RKO (cell line): ENCODE results near the gene RUNX2.
"Not testable (repeated sequence)": the region's sequence is repeated elsewhere in the genome, so short reads cannot be mapped to it uniquely, and the experiment has no call there.

Source experiments
- DNase-seq: peaks from one replicate; pipeline ENCODE4 v3.0.0-alpha.2; 2016; ENCODE audit warnings: low spot score

RUNX2 gene

DNA sequence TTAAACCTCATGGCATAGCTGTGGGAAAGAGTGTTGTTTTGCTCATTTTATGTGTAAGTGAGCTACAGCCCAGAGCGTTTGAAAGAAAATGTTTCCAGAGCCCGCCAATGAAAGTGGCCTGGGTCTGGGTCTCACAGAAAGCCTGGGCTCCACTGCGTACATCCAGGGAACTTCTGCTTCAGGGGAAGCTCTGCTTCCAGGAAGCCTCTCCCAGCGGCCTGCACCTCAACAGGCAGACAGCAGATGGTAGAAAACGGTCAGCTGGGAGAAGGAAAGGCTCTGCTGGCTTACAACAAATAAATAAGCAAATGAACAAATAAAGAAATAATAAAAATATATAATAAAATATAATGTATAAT is 320.1 kb downstream of the RUNX2 start:
- DNase-seq = no peak

DNA sequence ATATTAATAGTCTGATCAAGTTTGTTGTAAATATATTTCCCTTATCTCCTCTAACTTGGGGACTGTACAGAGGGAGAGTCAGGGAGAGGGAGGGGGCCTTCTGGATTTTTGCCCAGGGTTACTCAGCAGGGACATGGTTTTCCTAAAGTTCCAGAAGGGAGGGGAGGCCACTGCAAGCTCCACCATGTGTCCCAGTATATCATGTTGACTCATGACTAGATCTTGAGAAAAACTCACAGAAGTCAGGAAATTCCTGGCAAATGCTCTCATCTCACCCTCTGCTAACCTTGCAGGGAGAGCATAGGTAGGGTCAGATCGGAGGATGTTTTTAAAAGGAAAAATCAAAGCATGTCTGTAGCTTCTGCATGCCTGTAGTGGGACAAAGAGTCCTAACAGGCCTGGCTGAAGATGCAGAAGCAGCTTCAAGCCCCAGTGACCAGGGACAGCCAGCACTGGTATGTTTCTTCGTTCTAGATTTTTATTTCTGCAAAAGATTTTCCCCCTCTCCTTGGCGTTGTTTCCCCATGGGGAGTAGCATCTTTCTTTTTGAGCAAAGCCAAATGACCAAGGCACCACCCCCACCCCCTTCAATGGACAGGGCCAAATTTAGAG is 322.5 kb downstream of the RUNX2 start:
- peak; percentile 71 for DNase-seq

DNA sequence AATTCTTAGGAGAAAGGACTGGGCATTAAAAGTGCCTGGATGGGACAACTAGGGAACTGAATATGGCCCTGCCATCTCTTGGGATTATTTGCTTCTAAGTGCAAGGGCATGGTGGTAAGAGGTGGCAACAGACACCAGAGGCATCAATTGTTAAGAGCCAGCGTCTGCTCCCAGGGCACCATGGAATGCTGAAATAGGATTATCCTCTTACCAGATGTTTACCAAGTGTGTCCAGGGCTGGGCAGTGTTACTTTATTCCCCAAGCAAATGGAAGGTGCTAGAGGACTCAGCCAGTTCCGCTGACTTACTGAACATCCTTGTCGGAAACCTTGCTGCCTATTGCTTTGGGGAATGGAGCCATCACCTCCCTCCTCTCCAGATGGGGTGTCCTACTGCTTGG is 323.2 kb downstream of the RUNX2 start:
- no peak for DNase-seq

DNA sequence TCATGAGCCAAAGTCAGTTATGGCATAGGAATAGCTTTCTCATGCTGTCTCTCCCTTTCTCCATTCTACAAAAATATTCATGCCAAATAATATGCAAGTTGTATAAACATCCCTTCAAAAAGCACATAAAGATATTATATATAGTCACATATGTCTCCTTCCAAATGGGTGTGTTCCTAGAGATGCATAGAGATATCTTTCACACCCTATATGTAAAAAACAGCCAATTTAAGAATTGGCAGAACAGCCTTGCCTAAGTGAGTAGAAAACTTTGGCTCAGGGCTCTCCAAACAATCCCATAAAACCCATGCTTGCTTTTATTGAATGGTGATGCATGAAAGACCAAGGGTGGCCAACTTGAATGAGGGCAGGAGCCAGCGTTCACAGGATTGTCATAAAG is 324.3 kb downstream of the RUNX2 start:
- DNase-seq = no peak

DNA sequence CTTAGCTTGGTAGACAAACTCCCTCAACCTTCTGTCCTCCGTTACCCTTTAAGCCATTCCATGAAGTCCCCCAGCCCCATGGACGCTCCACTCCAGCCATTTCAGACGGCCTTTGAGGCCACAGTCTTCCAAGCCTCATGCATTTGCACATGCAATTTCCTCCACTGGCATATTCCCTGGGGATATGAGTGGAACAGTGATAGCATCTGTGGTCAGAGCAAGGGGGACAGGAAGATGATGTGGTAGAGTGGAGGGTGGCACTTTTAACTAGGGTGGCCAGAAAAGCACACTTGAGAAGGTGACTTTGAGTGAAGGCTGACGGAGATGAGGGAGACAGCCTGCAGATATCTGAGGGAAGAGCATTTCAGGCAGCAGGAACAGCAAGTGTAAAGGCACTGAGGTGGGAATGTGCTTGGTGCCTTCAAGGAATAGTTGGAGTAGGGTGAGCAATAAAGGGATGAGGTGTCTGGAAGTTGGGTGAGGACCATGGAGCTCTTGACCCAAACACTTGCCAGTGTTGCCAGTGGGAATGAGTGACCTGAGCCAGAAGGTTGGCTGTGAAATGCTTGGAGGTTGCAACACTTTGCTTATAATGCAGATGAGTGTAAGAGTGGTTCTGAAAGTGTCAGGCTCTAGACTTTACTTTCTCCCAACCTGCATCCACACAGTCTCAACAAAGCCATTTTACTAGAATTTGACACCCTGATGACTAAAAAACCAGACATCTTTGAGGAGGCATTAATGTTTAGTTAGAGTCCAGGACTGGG is 325.2 kb downstream of the RUNX2 start:
- DNase-seq = no peak

DNA sequence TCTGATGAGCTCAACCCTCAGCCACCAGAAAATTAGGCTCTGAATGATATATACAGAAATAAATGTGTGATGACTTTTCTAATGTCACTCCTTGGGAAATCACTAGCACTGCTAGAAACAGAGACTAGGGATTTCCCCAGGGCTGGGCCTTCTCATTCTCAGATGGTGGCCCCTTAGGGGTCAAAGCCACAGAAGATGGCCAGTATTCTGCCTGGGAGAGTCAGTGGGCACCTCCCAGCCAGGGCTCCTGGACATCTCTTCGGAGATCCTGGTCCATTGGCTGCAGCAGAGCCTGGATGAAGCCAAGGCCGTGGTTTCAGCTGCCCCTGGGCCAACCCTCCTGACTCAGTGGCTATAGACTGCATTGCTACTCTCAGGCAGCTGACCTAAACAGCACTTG is 326.5 kb downstream of the RUNX2 start:
- DNase-seq = no peak

DNA sequence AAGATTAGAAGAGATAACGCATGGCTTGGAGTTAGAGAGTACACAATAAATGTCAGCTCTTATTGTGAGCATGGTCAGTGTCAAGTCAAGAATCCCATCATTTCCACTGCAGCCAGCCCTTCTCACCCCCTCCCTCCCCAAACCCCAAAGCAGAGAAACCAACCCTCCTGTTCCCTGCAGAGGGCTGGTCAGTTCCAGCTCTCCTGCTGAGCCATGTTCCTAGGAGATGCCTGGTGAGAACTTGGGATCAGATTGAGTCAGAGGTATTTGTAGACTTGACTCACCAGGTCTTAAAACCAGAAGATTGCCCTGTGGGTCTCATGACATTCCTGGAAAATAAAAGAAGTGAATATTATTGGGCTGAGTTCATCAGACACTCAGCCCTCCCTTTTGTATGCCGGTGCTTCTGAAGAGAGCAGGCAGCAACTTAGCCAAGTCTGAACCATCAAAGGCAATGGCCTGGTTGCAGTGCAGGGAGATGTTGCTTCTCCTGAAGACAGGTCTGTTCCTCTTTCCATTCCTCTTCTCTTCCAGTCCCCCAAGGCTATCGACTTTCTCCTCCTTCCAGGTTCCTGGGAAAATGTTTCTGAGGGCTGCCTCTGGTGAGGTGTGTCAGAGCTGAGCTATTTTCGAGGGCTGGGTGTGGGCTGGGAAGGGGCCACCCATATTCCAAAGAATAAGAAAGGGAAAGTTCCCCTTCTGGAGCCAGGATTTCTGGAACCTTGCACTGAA is 327.8 kb downstream of the RUNX2 start:
- peak; percentile 95 for DNase-seq

DNA sequence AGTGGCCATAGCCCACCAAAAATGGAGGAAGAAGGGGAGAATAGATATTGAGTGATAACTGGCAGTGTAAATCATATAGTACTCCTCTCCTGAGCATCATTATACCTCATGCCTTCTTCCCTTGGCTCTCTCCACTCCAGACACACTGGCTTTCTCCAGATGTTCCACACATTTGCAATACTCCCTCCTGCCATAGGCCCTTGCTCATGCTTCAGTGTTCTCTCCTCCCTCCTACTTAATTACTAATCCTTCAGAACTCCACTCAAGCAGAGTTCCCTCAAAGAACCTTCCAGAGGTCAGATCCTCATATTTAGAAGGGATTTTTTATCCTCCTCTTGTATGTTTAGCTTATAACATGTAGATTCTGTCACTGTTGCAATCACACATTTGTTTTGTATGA is 329.1 kb downstream of the RUNX2 start:
- DNase-seq = no peak

DNA sequence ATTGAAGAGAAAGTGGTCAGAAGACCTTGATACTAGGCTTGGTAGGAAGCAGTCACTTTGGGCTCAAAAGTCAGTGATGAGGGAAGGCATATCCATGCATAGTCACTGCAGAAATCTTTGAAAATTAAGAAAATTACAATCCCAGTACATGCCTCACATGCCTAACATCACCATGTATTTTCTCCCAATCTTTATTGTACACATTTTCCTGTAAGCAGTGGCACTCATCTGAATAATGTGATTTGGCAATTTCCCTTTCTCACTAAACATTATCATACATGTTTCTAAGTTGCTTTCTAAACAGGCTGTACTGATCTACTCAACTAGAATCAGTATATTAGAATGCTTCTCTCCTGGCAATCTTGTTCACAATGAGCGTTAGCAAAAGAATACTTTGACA is 330.3 kb downstream of the RUNX2 start:
- no peak for DNase-seq

DNA sequence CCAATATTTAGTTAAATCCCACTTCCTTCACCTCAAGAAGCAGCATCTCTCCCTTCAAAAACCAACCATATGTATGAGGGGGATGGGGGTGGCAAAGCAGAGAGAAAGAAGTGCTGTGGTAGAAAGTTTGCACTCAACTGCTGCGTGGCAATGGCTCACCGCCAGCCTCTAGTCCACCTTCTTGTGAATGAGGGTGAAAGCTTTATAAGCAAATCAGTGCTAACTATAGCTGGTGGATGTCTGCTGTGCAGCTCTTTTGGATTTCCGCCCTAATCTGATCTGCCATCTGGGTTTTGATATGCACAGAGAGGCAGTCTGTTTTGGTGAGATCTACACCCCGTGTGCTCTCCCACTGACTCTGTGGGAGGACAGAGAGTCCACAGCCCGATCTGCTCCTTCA is 330.8 kb downstream of the RUNX2 start:
- DNase-seq = no peak

DNA sequence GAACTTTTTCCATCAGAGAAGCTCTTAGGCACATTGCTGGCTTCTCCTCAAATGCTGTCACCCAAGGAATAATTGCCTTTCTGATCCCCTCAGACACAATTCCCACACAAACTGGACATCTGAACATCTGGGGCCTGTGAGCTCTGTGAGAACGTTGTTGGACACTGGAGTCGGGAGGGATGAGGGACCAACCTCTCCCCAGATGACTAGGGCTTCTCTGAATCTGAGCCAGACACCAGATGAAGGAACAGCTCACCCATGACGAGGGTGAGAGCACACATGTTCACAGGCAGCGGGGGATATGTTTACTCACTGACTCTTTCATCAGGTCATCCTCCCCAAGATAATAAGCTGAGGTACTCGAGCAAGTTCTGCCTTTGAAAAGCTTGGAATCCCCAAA is 333.5 kb downstream of the RUNX2 start:
- DNase-seq = no peak

DNA sequence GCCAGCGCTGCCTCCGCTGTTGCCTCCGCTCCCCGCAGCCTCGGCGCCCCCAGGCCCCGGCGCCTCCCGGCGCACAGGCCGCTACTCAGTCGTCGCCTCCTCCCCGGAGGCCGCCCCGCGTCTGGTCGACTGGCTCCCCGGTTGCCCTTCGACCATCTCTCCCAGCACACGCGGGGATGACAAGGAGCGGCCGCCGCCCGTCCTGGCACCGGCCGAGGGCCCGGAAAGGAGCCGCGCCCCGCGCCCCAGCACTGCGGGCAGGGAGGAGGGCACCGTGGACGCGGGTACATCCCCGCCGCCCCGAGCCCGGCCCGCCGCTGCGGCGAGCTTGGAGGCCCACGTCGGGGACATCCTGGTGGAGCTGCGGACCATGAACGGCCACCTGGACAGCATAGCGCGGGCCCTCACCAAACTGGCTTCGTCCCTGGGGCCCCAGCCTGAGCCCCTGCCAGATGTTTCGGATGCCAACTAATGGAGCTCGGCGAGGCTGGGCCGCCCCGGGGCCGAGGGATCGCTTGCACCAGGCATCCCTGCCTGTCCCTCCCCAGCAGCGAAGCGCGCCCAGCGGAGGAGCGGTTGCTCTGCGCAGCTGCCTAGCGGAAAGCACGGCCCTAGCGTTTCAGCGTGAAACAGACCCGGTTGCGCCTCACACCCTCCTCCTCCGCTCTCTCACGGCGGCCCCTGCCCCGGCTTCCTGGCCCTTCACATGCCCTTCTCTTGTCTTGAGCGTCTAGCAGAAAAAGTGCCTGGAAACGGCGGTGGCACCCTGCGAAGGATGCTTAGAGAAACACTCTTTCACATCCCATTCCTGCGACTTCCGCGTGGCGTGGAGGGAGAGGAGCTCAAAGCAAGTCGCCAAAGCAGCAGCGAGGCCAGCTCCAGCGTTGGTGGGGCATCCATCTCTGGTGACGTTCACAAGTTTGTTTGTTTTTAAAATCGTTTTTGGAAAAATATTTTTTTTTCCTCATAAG is 335.4 kb downstream of the RUNX2 start:
- DNase-seq = no peak

DNA sequence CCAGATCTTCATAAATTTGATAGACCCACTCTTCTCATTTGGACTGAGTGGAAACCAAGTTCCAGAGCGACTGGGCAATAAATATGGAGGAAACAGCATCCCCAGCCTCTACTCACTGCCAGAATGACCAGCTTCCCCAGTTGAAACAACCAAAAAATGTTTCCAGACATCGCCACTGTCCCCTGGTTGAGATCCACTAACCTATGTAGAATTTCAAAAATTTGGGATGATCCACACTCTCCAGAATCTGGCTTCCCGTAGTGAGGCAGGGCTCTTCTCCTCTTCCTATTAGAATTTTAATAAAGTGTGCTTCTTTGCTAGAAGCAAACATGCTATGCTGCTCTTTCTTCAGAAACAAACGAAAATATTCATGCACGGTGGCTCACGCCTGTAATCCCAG is 336.6 kb downstream of the RUNX2 start:
- DNase-seq = no peak

DNA sequence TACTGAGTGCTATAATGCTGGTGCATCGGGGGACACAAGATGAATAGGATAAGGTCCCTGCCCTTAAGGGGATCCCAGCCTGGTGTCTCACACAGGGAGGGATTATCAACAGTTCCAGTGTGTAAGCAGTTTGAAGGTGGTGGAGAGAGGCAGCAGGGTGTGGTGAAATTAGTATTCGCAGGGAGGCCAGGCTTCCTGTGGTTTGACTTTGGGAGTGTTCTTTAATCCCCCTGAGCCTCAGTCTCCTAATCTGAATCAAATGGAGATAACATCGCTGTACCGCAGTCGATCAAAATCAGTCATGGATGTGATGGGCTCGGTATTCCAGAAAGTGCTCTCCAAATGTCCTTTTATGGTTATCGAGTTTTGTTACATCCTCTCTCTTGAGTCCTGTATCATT is 337.7 kb downstream of the RUNX2 start:
- no peak for DNase-seq

DNA sequence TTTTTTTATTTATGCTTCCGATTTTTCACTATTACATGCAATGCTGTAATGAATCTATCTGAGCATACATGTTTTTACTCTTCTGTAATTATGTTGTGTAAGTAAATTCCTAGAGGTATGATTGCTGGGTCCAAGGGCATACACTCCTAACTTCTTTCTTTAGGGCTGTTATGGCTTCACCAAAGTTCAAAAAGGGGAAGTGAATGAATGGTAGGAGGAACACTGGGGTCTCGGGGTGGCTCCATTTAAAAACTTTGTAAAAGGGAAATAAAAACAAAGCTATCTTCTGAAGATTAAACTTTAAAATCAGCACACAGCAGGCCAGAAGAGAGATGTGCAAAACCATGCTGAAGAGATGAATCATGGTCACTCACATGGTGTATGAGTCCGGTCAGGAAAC is 338.7 kb downstream of the RUNX2 start:
- DNase-seq = no peak

DNA sequence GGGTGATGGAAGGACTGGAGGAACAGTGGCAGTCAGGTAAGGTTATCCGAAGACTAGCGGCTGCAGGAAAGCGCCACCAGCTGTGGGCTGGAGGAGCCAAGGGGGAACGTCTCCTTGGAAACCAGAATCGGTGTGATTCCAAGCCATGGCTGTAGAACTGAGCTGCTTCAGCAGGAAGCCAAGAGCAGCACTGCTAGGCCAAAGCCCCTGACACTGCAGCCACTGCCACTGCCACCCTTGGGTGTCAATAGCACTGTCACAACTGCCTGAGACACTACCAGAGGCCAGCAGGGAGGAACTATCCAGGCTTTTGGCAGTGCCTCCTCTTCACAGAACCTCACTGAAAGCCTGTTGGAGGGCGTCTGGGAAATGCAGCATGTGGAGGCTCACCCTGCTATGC is 339.2 kb downstream of the RUNX2 start:
- DNase-seq = no peak

DNA sequence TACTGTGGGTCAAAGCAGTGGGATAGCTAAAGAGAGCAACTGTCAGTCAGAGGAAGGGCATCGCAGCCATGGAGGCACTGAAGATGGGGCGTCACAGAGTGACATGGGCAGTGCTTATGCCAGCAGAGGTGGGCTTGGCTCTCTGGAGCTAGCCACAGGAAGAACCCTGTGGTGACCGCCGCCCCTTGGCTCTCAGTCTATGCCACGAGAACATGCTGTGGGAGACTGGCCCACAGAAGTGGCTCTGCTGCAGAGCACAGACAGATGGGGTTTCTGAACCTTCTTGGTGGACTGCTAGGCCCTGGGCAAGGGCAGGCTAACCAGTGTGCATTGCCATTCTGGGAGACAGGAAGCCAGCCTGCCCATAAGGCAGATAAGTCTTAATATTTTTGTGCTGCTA is 339.6 kb downstream of the RUNX2 start:
- DNase-seq = no peak

DNA sequence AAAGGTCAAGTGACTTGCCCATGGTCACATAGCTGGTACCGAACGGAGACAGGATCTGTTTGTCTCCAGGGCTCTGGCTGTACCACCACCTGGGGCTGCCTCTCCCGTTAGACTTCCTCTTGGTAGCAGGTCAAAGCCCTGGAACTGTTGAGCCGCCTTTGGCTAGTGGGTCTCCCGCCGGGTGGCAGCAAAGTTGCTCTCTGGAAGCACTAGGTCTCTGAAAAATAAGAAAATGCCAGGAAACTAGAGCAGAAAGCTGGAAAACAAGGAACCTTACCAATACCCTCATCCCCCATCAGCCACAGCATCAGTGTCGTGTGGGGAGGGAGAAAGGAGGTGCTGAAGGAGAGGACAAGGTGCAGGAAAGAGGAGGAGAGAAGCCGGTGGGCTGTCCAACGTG is 340.6 kb downstream of the RUNX2 start:
- no peak for DNase-seq

DNA sequence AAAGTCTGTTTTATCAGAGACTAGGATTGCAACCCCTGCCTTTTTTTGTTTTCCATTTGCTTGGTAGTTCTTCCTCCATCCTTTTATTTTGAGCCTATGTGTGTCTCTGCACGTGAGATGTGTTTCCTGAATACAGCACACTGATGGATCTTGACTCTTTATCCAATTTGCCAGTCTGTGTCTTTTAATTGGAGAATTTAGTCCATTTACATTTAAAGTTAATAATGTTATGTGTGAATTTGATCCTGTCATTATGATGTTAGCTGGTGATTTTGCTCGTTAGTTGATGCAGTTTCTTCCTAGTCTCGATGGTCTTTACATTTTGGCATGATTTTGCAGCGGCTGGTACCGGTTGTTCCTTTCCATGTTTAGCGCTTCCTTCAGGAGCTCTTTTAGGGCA is 345.0 kb downstream of the RUNX2 start:
- not testable (repeated sequence) for DNase-seq

DNA sequence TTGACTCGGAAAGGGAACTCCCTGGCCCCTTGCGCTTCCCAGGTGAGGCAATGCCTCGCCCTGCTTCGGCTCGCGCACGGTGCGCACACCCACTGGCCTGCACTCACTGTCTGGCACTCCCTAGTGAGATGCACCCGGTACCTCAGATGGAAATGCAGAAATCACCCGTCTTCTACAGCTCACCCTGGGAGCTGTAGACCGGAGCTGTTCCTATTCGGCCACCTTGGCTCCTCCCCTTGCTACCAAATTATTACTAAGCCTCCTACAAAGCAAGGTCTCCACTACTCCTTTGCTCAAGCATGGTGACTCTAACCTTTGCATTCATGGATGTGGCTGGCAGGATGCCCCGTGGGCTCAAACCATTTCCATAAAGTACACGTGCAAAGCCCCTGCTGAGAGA is 347.0 kb downstream of the RUNX2 start:
- not testable (repeated sequence) for DNase-seq

DNA sequence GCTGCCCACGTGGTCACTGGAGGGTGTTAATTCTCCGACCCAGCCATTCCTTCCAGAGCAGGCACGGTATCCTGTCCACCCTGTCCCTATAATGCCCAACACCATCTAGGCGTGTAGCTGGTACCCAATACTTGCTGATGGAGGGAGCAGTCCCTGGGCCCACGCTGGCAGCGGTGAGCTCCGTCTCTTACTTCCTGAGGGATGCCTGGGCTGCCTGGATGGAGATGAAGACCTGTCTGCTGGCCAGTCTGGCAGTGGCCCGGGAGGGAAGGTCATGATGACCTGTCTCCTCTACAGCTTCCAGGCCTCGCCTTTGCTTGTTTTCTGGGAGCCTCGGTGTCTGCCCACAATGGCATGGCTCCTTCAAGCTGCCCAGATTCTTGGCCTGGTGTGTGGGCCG is 347.5 kb downstream of the RUNX2 start:
- DNase-seq = no peak

DNA sequence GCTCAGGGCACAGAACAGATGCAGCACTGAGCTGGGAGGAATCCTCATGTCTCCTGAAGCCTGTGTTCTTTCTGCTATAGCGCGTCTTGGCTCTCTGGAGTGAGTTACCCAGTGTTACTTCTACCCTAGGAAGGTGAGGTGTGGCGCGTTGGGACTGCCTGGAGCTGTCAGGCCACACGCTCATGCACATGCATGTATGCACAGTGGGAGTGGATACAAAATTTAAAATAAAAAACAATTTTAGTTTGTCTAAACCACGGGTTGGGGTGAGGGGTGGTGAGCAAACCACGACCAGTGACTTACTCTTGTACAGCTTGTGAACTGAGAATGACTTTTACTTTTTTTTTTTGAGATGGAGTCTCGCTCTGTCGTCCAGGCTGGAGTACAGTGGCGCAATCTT is 348.2 kb downstream of the RUNX2 start:
- no peak for DNase-seq
